Measurements from ENCODE around the gene CDC25B.

The CDC25B gene

DNA sequence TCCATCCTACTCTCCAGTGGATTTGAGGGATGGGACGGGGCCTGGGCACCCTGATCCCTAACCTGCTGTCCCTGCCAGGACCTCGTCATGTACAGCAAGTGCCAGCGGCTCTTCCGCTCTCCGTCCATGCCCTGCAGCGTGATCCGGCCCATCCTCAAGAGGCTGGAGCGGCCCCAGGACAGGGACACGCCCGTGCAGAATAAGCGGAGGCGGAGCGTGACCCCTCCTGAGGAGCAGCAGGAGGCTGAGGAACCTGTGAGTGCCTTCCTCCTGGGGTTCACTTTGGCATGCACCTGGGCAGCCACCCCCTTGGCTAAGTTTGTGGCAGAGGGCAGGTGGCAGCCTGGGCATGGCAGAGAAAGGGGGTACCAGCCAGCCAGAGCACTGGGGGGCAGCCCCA lies 5.7 kb downstream of the CDC25B start:
- DNase-seq (ENCODE audit: insufficient read length, low spot score) = no peak
- no peak for FAIRE-seq

GRCh38 chr20:3802524-3803239 lies 6.6 kb downstream of the CDC25B start:
- no peak for DNase-seq (ENCODE audit: insufficient read length, low spot score)
- no peak for FAIRE-seq

DNA sequence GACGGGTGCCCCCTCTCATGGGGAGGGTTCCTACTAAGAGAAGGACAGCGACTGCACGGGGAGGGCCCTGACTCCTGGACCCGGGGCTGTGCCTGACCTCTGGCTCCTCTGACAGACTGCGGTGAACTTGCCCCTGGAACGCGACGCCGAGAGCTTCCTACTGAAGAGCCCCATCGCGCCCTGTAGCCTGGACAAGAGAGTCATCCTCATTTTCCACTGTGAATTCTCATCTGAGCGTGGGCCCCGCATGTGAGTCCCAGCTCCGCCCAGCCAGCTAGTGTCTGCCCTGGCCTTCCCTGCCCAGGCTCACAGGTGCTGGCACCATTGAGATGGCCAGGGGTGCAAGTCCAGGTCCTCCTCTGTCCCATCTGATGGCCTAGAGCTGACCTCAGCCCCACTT lies 7.2 kb downstream of the CDC25B start:
- FAIRE-seq = no peak
- DNase-seq (ENCODE audit: insufficient read length, low spot score) = no peak

DNA sequence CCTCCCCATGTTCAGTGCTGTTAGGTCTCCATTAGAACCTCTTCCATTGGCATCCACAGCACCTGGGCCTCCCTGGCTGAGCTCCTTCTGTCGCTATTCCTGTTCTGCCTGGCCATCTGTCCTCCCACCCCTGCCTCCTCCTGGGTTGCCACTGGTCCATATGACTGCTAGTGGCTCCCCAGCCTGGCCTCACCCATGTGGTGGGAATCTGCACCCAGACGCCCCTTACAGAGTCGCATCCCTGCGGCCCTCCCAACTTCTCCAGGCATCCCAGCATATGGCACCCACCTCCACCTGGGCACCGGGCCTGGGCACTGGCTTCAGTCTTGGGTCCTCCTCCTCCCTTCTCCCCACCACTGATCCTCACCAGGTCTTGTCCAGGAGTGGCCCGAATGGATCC lies 7.7 kb downstream of the CDC25B start:
- DNase-seq (ENCODE audit: insufficient read length, low spot score) (no peak), FAIRE-seq (no peak)

DNA sequence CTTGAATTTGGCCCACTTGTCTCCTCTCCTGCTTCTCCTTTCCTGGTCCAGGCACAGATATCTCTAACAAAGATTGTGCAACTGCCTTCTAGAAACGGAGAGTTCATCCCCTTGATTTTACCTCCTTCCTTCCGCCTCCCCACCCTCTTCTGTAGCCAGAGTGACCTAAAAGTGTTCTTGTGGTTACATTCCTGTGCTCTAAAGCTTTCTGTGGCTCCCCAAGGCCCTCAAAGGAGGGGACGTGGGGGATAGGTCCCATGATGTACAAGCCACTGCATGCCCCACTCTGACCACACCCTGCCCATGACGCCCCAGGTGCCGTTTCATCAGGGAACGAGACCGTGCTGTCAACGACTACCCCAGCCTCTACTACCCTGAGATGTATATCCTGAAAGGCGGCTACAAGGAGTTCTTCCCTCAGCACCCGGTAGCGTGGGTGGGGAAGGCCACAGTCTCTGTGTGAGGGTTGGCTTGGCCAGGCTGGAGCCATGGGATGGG lies 8.2 kb downstream of the CDC25B start:
- peak; percentile 40 for FAIRE-seq
- no peak for DNase-seq (ENCODE audit: insufficient read length, low spot score)

DNA sequence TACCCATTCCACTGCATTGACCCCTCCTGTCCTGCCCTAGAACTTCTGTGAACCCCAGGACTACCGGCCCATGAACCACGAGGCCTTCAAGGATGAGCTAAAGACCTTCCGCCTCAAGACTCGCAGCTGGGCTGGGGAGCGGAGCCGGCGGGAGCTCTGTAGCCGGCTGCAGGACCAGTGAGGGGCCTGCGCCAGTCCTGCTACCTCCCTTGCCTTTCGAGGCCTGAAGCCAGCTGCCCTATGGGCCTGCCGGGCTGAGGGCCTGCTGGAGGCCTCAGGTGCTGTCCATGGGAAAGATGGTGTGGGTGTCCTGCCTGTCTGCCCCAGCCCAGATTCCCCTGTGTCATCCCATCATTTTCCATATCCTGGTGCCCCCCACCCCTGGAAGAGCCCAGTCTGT lies 8.7 kb downstream of the CDC25B start:
- DNase-seq (ENCODE audit: insufficient read length, low spot score) (no peak), FAIRE-seq (no peak)

GRCh38 chr20:3808544-3808943 lies 12.4 kb downstream of the CDC25B start:
- DNase-seq (ENCODE audit: insufficient read length, low spot score) (no peak), FAIRE-seq (no peak)

GRCh38 chr20:3811467-3812258 lies 15.6 kb downstream of the CDC25B start:
- DNase-seq (ENCODE audit: insufficient read length, low spot score) = peak; percentile 90

GRCh38 chr20:3812259-3812681 lies 16.2 kb downstream of the CDC25B start:
- DNase-seq (ENCODE audit: insufficient read length, low spot score) (no peak), FAIRE-seq (no peak)

More at GRCh38 chr20:3811467-3812258, 15.6 kb downstream of the CDC25B start:
- peak; percentile 87 for FAIRE-seq

DNA sequence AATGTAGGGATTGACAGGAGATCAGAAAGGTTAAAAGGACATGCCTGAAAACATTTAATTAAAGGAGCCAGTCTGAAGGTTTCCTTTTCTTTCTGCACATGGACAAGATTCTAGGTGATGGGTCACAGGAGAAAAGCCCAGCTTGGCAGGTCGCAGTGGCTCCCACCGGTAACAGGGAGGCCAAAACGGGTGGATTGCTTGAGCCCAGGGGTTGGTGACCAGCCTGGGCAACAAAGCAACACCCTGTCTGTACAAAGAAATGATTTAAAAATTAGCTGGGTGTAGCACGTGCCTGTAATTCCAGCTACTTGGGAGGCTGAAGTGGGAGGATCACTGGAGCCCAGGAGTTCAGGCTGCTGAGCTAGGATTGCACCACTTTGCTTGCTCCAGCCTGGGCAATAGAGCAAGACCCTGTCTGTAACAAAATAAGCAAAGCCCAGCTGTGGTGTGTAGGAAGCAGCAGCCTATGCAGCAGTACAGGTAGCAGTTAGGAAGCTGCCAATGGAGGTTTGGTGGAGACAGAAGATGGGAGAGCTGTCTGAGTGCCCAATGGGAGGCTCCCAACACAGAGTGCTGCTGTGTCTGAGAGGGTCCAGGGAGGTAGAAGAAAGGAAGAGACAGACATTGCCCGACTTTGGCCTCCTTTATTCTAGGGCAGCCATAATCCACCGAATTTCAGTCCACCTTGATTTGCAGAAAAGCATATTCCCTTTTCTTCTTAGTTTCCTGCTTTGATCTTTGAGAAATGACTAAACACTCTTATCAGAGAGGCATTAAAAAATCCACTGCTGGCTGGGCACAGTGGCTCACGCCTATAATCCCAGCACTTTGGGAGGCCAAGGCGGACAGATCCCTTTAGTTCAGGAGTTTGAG lies 17.1 kb downstream of the CDC25B start:
- DNase-seq (ENCODE audit: insufficient read length, low spot score) (no peak), FAIRE-seq (no peak)

DNA sequence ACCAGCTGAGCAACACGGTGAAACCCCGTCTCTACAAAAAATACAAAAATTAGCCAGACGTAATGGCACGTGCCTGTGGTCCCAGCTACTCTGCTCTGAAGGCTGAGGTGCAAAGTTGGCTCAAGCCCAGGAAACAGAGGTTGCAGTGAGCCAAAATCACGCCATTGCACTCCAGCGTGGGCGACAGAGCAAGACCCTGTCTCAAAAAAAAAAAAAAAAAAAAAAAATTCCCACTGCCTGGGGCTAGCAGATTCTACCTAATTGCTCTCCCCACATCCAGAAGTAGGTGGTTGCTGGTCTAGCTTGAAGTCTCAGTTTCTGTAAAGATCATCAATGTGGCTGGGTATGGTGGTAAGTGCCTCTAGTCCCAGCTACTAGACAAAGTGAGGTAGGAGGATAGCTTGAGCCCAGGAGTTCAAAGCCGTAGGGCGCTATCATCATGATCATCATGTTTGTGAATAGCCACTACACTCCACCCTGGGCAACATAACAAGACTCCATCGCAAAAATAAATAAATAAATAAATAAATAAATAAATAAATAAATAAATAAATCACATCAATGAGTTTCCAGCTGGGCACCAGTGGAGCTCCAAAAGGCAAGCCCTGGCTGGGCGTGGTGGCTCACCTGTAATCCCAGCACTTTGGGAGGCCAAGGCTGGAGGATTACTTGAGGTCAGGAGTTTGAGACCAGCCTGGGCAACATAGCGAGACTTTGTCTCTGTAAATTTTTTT lies 17.9 kb downstream of the CDC25B start:
- FAIRE-seq (no peak), DNase-seq (ENCODE audit: insufficient read length, low spot score) (no peak)

DNA sequence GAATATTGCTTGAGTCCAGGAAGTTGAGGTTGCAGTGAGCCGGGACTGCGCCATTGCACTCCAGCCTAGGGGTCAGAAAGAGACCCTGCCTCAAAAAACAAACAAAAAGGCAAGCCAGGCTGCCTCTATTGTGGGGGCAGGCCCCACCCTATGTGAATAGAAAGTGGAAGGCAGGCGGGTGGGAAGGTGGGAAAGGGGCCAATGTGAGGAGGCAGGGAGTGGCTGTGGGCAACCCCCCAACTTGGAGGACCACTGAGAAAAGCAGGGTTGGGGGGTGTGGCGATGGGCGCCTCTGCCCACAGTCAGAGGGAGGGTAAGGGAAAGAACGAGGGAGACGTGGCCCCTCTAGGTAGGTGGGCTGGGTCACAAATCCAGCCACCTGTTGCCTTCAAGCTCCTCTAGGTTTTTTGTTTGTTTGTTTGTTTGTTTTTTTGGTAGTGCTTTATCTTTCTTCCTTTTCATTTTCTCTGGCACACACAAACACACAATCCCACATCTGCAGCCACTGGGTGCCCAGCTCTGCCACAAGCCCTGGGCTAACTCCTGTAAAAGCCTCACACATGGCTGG lies 18.9 kb downstream of the CDC25B start:
- DNase-seq (ENCODE audit: insufficient read length, low spot score) (no peak), FAIRE-seq (no peak)

GRCh38 chr20:3815703-3816315 lies 19.7 kb downstream of the CDC25B start:
- DNase-seq (ENCODE audit: insufficient read length, low spot score) (no peak), FAIRE-seq (no peak)

GRCh38 chr20:3818155-3819151 lies 22.3 kb downstream of the CDC25B start:
- DNase-seq (ENCODE audit: insufficient read length, low spot score) (peak; percentile 83), FAIRE-seq (peak; percentile 62)

DNA sequence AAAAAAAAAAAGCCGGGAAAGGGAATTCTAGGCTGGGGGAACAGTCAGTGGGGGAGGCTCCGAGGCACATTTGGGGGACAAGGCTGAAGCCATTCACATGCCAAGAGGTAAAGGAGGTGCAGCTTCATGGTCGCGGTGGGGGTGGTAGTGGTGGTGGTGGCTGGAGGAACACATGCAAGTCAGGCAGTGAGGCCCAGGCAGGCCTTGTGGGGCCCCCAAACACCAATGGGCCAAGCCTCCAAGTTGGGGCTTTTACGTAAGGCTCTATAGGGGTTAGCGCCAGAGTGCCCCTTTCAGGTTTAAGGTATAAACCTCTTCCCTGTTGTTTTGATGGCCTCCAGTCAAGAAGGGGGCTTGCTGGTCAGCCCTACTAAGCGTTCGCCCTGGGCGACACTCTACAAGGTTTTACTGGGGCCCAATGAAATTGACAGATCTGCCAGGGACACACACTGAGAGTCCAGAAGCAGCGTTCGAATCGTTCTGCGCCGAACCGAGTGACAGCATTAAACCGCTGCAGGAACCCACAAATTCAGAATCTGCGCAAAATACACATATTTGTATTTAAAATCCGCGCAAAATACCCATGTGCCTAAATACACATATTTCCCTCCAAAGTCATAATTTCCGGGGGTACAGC lies 23.4 kb downstream of the CDC25B start:
- no peak for DNase-seq (ENCODE audit: insufficient read length, low spot score)

DNA sequence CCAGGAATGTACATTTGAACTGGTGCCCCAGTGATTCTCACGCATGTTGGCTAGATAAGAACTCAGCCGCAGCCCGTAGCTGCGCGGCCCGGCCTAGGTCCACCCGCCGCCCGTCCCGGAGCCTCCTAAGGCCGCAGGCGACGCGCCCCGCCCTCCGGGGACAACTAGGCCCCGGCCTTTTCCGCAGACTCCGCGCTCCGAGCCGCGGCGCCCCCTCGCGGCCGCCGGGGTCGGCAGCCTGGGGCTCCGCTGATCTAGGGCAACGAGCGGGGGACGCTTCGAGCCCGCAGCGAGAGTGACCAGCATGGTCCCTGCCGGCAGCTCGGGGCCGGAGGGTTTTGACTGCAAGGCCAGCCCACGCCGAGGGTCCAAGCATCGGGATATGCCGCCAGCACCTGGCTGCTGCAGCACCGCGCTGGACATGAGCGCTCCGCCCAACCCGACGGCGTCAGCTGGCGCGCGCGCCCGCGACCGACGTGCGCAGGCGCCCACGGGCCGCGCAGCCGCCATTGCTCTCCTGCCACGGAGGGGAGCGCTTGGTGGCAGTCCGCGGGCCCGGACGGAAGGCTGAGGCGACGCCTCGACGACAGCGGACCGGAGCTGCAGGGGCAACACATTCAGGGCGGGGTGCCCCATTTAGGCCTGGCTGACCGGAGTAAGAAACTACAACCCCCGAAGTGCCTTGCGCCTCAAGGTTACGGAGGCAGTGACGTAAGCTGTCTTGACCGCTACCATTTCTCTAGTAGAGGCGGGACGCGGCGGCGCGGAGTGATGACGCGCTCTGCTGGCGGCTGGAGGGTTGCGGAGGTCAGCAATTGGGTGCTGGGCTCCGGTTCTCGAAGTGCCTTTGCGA lies 24.2 kb downstream of the CDC25B start, which contains the start of gene AP5S1:
Gene AP5S1 (plus strand): TSS at position 500 of the 853 bp plus-strand sequence. CDS start 1,571 bp downstream, outside the sequence.
- FAIRE-seq (peak; percentile 92), DNase-seq (ENCODE audit: insufficient read length, low spot score) (peak; percentile 94)

More for the DNA sequence above, 23.4 kb downstream of the CDC25B start:
- no peak for FAIRE-seq

Data from HTR-8/SVneo (cell line).